Activated CD8-positive, alpha-beta T cell treated with anti-CD3 and anti-CD28 coated beads for 36 hours (primary cell): ENCODE data around the gene EXPH5. TPM values are rescaled to one million over a fixed set of nuclear protein-coding genes. Genes with fewer than 3 reads are reported as not detected.

Experiments
- ATAC-seq: fragments of 200-7000 bp; cut with Tn5 transposase; one replicate; pipeline ENCODE4 v1.10.0; 2021; ENCODE audit warnings: mild to moderate bottlenecking, moderate library complexity
- CTCF ChIA-PET: fragments of 350-600 bp; sonication (Branson Sonifier 250); formaldehyde crosslinking; loops from one replicate; lab custom pipeline; 2021; ENCODE audit warnings: antibody characterized with exemption; lab: Charles Lee
- POLR2A ChIA-PET: fragments of 350-600 bp; sonication (Branson Sonifier 250); formaldehyde crosslinking; loops from one replicate; lab custom pipeline; 2021; ENCODE audit warnings: antibody characterized with exemption; lab: Charles Lee
- DNase-seq: peaks from one replicate; pipeline ENCODE4 v3.0.0-alpha.2; 2020
- H3K27ac Mint-ChIP-seq: one replicate; pipeline ENCODE4 v1.8.0; 2021; ENCODE audit warnings: mild to moderate bottlenecking, mixed read lengths
- H3K27me3 Mint-ChIP-seq: one replicate; pipeline ENCODE4 v1.8.0; 2021; ENCODE audit warnings: mixed read lengths
- H3K36me3 Mint-ChIP-seq: one replicate; pipeline ENCODE4 v1.8.0; 2021; ENCODE audit warnings: low read depth, mixed read lengths
- H3K4me1 Mint-ChIP-seq: one replicate; pipeline ENCODE4 v1.8.0; 2021; ENCODE audit warnings: low read depth, mixed read lengths
- H3K4me3 Mint-ChIP-seq: one replicate; pipeline ENCODE4 v1.8.0; 2021; ENCODE audit warnings: mild to moderate bottlenecking, moderate library complexity, mixed read lengths
- H3K9me3 Mint-ChIP-seq: one replicate; pipeline ENCODE4 v1.8.0; 2021; ENCODE audit warnings: mixed read lengths
- CTCF ChIP-seq: fragments of 200-600 bp; IDR thresholded peaks from one replicate; pipeline ENCODE4 v1.8.0; 2022; ENCODE audit warnings: antibody characterized with exemption, mild to moderate bottlenecking
- intact Hi-C: fragments of 100-400 bp; cut with micrococcal nuclease; formaldehyde crosslinking; loops from one replicate; pipeline ENCODE4 v1.10.0; 2022
- total RNA-seq, 2 experiments: library from RNA; stranded (reverse); gene quantifications; one replicate each; pipeline ENCODE4 v1.2.3, GENCODE V29; 2021

The EXPH5 gene
- total RNA-seq, 2 experiments from 2014 or later = 2.9 to 4.1 TPM

- H3K27ac Mint-ChIP-seq = no peak overlapping the region
- no peaks in the 10 kb centered on the region for H3K9me3 Mint-ChIP-seq
- DNase-seq (no peak), ATAC-seq (no peak)
- peaks cover 8% of the 10 kb centered on the region for H3K36me3 Mint-ChIP-seq
- no peaks in the 10 kb centered on the region for H3K27me3 Mint-ChIP-seq
- H3K4me1 Mint-ChIP-seq = no peaks in the 10 kb centered on the region
- H3K4me3 Mint-ChIP-seq = no peak overlapping the region
- intact Hi-C loops = no loop called here
- POLR2A ChIA-PET = no interaction called here
- CTCF ChIA-PET = no interaction called here
- TF ChIP-seq CTCF = no peak
Measured at GRCh38 chr11:108516125-108516524, 77.4 kb downstream of the EXPH5 start.

DNA sequence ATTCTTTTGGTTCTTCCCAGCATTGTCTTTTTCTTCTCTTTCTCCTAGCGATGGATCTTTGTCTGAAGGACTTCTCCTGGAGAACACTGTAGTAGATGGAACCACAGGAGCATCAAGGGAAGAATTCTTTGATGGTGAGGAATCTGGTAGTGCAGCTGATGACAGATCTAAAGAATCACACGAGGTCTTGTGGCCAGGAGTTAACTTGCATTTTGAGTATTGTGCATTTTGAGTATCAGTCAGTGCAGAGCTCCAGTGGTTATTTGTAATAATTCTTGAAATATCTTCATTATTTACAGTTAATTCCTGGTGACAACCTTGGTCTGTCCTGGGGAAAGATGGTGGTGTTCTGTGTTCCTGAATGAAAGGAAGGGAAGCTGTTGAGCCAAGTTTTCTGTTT, 80.9 kb downstream of the EXPH5 start:
- POLR2A ChIA-PET = no interaction called here
- H3K27me3 Mint-ChIP-seq = no peaks in the 10 kb centered on the region
- H3K27ac Mint-ChIP-seq = no peak overlapping the region
- CTCF ChIA-PET = no interaction called here
- intact Hi-C loops = no loop called here
- H3K4me3 Mint-ChIP-seq = no peak overlapping the region
- no peaks in the 10 kb centered on the region for H3K9me3 Mint-ChIP-seq
- no peak for DNase-seq
- H3K4me1 Mint-ChIP-seq = no peaks in the 10 kb centered on the region
- no peak for ATAC-seq
- TF ChIP-seq CTCF = no peak
- H3K36me3 Mint-ChIP-seq = peaks cover 8% of the 10 kb centered on the region

- Mint-ChIP-seq H3K9me3 (no peaks in the 10 kb centered on the region), H3K4me3 (no peak overlapping the region), H3K27me3 (no peaks in the 10 kb centered on the region), H3K27ac (no peak overlapping the region), H3K36me3 (peaks cover 8% of the 10 kb centered on the region), H3K4me1 (no peaks in the 10 kb centered on the region)
- POLR2A ChIA-PET = no interaction called here
- TF ChIP-seq CTCF = no peak
- intact Hi-C loops = no loop called here
- CTCF ChIA-PET = interaction anchor here (1.4 kb wide), 1 partner anchor 137 kb away, joined by 3 read pairs; no protein-coding TSS in a partner anchor
- ATAC-seq (no peak), DNase-seq (no peak)
Measured at GRCh38 chr11:108511851-108512474, 81.6 kb downstream of the EXPH5 start.

DNA sequence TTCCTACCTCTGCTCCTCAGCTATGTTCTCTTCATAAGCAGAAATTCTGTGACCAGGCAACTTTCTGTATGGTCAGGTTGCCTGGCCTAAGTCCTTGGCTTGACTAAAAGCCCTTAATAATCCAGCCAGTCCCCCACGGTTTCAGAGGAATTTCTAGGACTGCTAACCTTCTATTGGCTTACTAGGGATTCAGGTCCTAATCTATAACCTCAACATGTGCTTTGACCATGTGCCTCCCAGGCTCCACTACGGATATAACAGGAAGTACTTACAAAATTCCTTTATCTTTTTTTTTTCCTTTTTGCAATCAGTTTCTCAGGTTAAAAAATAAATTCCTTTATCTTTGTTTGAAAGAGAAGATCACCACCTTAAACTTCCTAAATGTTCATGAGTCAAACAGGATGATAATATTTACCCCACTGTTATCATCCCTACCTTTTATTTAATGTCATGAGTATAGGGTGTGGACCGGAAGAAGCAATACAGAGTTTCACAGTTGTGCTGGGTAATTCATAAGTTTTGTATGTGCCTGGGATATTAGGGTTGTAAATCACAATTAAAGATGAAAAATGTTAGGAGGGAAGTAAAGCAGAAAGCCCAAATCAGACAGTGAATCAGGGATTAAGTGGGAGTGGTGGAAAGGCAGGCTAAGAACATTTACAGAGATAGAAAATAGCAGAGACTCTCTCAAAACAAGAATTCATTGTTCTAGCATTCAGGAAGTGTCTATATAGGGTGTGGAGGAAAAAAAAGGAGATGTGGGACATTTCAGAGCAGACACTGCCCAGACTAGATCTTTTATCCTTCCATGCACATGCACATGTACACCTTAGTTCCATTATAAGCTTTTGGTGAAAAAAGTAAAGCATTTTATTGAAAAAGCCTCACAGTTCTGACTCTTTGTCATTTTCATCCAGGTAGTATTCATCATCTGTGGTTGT, 84.6 kb downstream of the EXPH5 start:
- DNase-seq (no peak), ATAC-seq (no peak)
- intact Hi-C loops = no loop called here
- CTCF ChIA-PET = no interaction called here
- Mint-ChIP-seq H3K27me3 (no peaks in the 10 kb centered on the region), H3K27ac (no peak overlapping the region), H3K9me3 (no peaks in the 10 kb centered on the region), H3K36me3 (peaks cover 2% of the 10 kb centered on the region), H3K4me1 (no peaks in the 10 kb centered on the region), H3K4me3 (no peak overlapping the region)
- no peak for TF ChIP-seq CTCF
- POLR2A ChIA-PET = no interaction called here

DNA sequence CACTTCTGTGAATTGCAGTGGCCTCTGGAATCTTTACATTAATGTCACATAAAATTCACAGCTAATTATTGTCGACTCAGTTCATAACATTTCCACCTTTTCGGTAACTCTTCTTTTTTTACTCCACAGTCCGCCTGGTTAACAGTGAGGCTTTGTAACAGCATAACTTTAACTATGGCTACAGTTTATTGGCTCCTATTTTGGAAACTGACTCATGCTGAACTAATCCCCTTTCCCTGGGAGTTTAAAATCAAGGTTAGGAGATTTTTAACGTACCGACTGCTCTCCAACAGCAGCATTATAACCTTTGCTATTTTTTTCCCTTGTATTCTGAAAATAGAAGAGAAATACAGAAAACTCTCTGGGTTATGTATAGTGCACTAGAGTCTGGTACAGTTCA, 92.2 kb downstream of the EXPH5 start:
- peaks cover 3% of the 10 kb centered on the region for H3K36me3 Mint-ChIP-seq
- no peak for TF ChIP-seq CTCF
- H3K9me3 Mint-ChIP-seq = no peaks in the 10 kb centered on the region
- CTCF ChIA-PET = no interaction called here
- H3K4me3 Mint-ChIP-seq = no peak overlapping the region
- H3K27ac Mint-ChIP-seq = no peak overlapping the region
- H3K4me1 Mint-ChIP-seq = peaks cover 12% of the 10 kb centered on the region
- intact Hi-C loops = no loop called here
- no peak for ATAC-seq
- no peaks in the 10 kb centered on the region for H3K27me3 Mint-ChIP-seq
- POLR2A ChIA-PET = interaction anchor here (0.7 kb wide), 1 partner anchor 163 kb away, joined by 3 read pairs; no protein-coding TSS in a partner anchor
- DNase-seq = no peak
